Measurements from ENCODE around the gene BACE2. TPM values are rescaled to one million over a fixed set of nuclear protein-coding genes. Genes with fewer than 3 reads are reported as not detected.

Gene BACE2
- total RNA-seq, 1 donor from 2014 or later = 14.5 TPM

DNA sequence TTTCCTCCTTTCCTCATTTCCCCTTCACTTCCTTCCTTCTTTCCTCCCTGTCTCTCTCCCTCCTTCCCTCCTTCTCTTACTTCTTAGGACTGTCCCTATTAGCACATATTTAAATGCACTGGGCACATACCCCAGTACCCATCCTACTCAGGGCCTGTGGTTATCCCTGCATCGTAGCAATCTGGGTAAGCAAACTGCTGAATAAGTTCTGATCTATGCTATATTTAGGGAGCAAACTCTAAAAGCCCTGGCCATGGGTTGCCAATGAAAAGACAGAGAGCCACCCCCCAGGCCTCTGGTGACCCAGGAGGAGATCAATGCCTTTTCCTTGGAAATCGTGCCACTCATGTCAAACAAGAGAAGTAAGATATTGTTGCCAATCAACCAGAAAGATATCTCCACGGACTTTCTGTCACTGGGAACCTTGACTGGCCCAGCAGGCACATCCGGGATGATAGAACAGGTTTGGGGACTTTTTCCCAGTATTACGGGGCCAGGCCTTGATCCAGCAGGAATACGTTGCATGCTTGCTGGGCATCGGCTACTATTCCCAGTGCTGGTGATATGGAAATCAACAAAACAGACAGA, 154.0 kb downstream of the BACE2 start:
- intact Hi-C loops (cut with DNase I) = no loop called here
- DNase-seq (ENCODE audit: missing footprints) (no peak), ATAC-seq (no peak)

DNA sequence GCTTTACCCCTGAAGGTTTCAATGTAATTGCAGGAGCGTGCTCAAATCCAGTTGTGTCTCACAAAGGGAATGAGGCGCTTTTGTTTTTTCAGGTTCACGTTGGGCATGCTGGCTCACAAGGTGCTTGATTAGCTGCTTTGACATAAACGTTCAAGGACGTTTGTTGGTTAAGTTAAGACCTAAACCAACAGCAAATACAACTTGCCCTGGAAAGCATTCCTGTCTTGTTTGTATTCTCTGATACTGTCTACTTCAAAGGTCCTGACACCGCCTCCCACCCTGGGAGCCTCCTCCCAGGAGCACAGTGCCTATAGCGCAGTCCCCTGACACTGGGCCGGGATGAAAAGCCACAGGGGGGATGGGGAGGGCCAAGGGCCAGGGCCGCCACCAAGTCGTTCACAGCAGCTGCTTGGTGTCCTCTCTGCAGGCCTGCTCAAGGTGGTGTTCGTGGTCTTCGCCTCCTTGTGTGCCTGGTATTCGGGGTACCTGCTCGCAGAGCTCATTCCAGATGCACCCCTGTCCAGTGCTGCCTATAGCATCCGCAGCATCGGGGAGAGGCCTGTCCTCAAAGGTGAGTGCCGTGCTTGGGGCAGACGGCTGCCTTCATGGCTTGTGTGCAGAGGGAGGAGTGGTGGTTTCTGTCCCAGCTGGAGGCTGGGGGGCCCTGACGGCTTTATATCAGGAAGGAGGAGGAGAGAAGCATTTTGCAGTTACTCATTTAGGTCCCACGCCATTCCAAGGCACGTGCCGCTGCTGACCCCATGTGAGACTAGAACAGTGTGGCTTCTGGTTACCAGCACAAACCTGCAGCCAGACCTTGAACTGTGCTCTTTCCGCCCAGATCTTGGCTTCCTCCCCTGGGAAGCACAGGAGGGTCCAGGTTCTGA, 154.8 kb downstream of the BACE2 start:
- intact Hi-C loops (cut with DNase I) = no loop called here
- DNase-seq (ENCODE audit: missing footprints) (no peak), ATAC-seq (no peak)

DNA sequence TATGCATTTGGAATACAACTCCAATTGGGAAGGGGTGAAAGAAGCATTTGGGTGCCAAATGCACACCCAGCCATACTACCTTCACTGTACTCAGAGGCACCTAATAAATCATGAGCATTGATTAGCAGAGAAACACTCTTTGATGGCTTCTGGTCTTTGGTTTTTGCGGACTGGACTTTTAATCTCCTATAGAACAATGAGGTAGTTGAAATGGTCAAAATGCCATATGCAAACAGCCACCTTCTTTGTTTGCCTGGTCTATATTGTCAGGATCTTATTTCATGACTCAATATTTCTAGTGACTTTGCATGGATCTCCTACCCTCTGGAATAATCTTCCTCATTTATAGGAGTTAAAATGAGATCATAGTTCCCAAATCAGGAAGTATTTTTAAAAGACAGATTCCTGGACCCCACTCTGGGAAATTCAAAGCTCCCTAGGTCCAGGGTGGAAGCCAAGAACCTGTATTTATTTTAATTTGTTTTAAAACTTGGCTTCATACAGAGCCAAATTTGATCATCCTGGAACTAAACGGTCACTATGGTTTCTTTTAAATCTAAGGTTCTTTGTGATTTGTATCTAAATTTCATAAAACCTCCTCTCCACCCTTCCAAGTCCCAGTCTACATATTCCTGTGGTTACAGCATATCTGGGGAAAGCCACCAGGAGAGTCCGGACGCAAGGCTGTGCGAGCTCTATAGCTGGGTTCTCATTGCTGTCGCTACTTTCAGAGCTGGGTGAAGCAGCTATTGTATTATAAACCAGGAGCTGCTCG, 157.4 kb downstream of the BACE2 start:
- DNase-seq (ENCODE audit: missing footprints) (no peak), ATAC-seq (no peak)
- intact Hi-C loops (cut with DNase I) = no loop called here

DNA sequence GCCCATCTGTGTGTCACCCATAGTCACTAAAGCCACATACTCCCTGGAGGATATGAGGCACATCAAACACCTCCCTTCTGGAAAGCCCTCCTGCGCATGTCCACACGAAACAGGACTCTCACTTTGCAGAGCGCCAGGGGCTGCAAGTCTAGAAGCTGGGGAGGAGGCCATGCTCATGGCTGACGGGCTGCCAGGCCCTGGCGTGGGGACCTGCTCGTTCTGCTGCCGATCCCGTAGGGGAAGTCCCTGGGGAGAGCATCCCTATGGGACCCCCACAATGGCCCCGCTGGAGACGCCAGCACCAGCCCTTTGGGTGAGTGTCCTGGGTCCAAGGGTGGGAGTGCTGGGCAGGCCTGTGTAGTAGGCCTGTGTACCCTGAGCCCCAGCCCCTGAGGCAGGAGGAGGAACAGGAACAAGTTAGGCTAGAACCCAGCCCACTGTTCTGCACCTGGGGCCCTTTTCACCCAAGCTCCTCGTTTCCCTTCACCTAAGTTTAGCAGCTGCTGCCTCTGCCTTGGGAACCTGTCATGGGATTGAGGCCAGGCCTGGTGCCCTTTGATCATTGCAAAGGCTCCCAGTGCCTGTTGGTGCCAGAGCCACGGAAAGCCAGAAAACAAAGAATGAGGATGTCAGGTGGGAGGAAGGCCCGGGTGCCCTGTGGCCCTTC, 158.6 kb downstream of the BACE2 start:
- intact Hi-C loops (cut with DNase I) = no loop called here
- ATAC-seq (no peak), DNase-seq (ENCODE audit: missing footprints) (no peak)

DNA sequence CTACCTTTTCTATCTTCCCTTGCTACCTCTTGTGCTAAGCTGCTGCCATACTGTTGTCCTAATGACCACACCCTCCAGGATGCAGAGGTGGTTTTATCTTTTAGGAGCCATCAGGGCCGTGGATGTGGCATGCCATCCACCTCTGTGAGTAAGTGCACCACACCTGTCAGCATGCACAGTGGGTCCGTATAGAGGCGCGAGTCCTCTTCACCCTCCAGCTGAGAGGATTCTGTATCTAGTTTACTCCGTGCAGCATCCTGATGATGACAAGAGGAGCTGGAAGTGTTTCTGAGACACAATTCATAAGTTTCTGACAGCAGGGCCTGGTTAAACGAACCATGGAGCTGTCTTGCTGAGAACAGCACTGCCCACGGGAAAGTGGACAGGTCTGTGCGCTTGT, 159.8 kb downstream of the BACE2 start:
- DNase-seq (ENCODE audit: missing footprints) = no peak
- intact Hi-C loops (cut with DNase I) = no loop called here
- no peak for ATAC-seq

DNA sequence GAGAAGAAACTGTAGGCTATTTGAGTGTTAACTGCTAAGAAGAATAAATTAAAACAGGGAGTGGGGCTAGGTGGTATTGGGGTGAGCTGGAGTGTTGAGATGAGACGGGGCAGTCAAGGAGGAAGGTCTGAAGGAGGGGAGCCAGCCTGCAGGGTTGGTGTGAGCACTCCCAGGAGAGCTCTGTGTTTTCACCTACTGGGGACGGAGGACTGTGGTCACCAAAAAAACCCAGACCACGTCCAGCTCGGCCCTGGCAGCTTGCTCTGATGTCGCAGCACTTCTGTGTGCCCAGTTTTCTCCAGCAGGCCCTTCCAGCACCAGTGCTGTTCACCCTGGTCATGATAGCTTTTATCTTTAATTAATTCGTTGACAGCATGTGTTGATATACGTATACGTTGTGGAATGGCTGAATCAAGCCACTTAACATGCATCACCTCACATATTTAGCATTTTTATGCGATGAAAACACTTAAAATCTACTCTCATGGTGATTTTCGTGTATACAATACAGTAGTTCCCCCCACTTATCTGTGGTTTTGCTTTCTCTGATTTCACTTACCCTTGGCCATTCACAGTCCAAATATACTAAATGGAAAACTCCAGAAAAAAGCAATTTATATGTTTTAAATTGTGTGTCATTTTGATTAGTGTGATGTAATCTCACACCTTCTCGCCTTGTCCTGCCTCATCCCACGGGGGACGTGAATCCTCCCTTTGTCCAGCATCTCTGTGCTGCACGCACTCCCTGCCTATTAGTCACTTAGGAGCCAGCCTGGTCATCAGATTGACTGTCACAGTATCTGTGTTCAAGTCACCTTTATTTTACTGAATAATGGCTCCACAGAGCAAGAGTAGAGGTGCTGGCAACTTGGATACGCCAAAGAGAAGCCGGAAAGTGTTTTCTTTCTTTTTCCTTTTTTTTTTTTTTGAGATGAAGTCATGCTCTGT, 161.0 kb downstream of the BACE2 start:
- ATAC-seq (no peak), DNase-seq (ENCODE audit: missing footprints) (no peak)
- intact Hi-C loops (cut with DNase I) = no loop called here

Small RNA genes within 50 kb of the gene (microRNA-seq; reads per million reads assigned to microRNA genes)
- gene MIR3197 = not detected

Other genes starting within 250 kb of the BACE2 start
- not detected for gene FAM3B, start 148.6 kb downstream of the BACE2 start, total RNA-seq
- 4.8 TPM for gene MX2, start 193.9 kb downstream of the BACE2 start, total RNA-seq